K562 (cell line): ENCODE data around the gene LUC7L3. TPM values are rescaled to one million over a fixed set of nuclear protein-coding genes. Genes with fewer than 3 reads are reported as not detected.

ENCODE experiments used
- ATAC-seq: fragments of 200-7000 bp; cut with Tn5 transposase; 3 replicates; pipeline ENCODE4 v1.9.1; 2020; ENCODE audit warnings: moderate library complexity
- BruUV-seq: library from RNA; stranded (reverse); fragments of 400-500 nt; replicated peaks from 2 replicates; lab custom pipeline; 2021; lab: Mats Ljungman, UMichigan
- CTCF ChIA-PET: fragments of 300-600 bp; formaldehyde crosslinking; extraction: SDS; loops from one replicate; lab custom pipeline; 2021; ENCODE audit warnings: low intra/inter-chr PET ratio; lab: Yijun Ruan, JAX
- POLR2A ChIA-PET: fragments of 300-600, 350-650 bp; sonication (Branson Sonifier 250); formaldehyde crosslinking; extraction: SDS; loops from one replicate; lab custom pipeline; 2021; ENCODE audit warnings: antibody characterized with exemption, inconsistent platforms; lab: Yijun Ruan, JAX
- DNase-seq, 4 experiments: peaks; one replicate each; pipeline versions ENCODE4 v3.0.0 to v3.0.0-alpha.2; 2011 to 2018; ENCODE audit warnings: low spot score in 3 of 4, mixed read lengths in 3 of 4; ENCODE audit errors: extremely low read depth in 1 of 4
- FAIRE-seq: peaks from 2 replicates; lab custom pipeline; 2011; peaks lifted over from hg19 to GRCh38; lab: Jason Lieb, UNC
- H2AFZ ChIP-seq: 2 replicates; pipeline ENCODE4 v1.6.0; 2011; ENCODE audit warnings: low read depth, low read length, control low read depth, inconsistent platforms
- H3K27ac ChIP-seq: fragments of 200-600 bp; 3 replicates; pipeline ENCODE4 v1.8.0; 2011; ENCODE audit warnings: low read depth, mild to moderate bottlenecking, control low read depth, inconsistent platforms, low read length, moderate library complexity, mixed read lengths; ENCODE audit errors: extremely low read depth
- H3K27me3 ChIP-seq, 2 experiments: fragments of 300-600 bp in 1 of 2; 2 replicates in 1 of 2; 3 replicates in 1 of 2; pipeline versions ENCODE4 v1.6.0 to v1.8.0; 2011; ENCODE audit warnings: inconsistent platforms in 2 of 2, low read length in 2 of 2, mild to moderate bottlenecking in 1 of 2, mixed read lengths in 1 of 2, moderate library complexity in 1 of 2; ENCODE audit not compliant: control insufficient read depth in 2 of 2, insufficient read depth in 2 of 2
- H3K36me3 ChIP-seq: fragments of 300-600 bp; 3 replicates; pipeline ENCODE4 v1.8.0; 2011; ENCODE audit warnings: mild to moderate bottlenecking, low read length, inconsistent platforms; ENCODE audit not compliant: control insufficient read depth, insufficient read depth
- H3K4me1 ChIP-seq, 2 experiments: fragments of 200-600 bp in 1 of 2; replicated peaks in 1 of 2; 2 replicates in 1 of 2; 3 replicates in 1 of 2; pipeline versions ENCODE4 v1.5.1 to v1.8.0; 2011; ENCODE audit warnings: inconsistent platforms in 2 of 2, low read length in 2 of 2, mild to moderate bottlenecking in 1 of 2, mixed read lengths in 1 of 2, moderate library complexity in 1 of 2; ENCODE audit not compliant: control insufficient read depth in 2 of 2, insufficient read depth in 2 of 2
- H3K4me2 ChIP-seq: 2 replicates; pipeline ENCODE4 v1.6.1; 2011; ENCODE audit warnings: low read length, control low read depth, inconsistent platforms, mixed read lengths; ENCODE audit not compliant: insufficient read depth
- H3K4me3 ChIP-seq: fragments of 200-600 bp; sonication (generic), shearing (Covaris generic); 2 replicates; pipeline ENCODE4 v1.5.1; 2016; ENCODE audit warnings: control low read depth, inconsistent platforms
- H3K79me2 ChIP-seq: fragments of 200-600 bp; 3 replicates; pipeline ENCODE4 v1.8.0; 2011; ENCODE audit warnings: low read length, inconsistent platforms; ENCODE audit not compliant: control insufficient read depth, insufficient read depth
- H3K9ac ChIP-seq, 2 experiments: 2 replicates each; pipeline versions ENCODE4 v1.6.0 to v1.6.1; 2011; ENCODE audit warnings: low read depth in 2 of 2, low read length in 2 of 2, control low read depth in 1 of 2, inconsistent platforms in 1 of 2, mild to moderate bottlenecking in 1 of 2, mixed read lengths in 1 of 2; ENCODE audit not compliant: insufficient read depth in 1 of 2
- H3K9me1 ChIP-seq: one replicate; pipeline ENCODE4 v1.6.0; 2011; ENCODE audit warnings: inconsistent platforms, mild to moderate bottlenecking, low read length, moderate library complexity; ENCODE audit not compliant: control insufficient read depth, insufficient read depth
- H3K9me3 ChIP-seq: replicated peaks from 2 replicates; pipeline ENCODE4 v1.5.1; 2011; ENCODE audit warnings: low read depth, low read length, inconsistent platforms; ENCODE audit not compliant: control insufficient read depth, insufficient read depth
- H4K20me1 ChIP-seq: replicated peaks from 2 replicates; pipeline ENCODE4 v1.6.1; 2011; ENCODE audit warnings: low read length, inconsistent platforms, mixed read lengths; ENCODE audit not compliant: control insufficient read depth, insufficient read depth
- ARID1B ChIP-seq: fragments of 450-650 bp; IDR thresholded peaks from 2 replicates; pipeline ENCODE4 v1.6.1; 2016; ENCODE audit warnings: antibody characterized with exemption, mild to moderate bottlenecking, inconsistent platforms
- ARID2 ChIP-seq: fragments of 450-650 bp; IDR thresholded peaks from 2 replicates; pipeline ENCODE4 v1.6.1; 2017; ENCODE audit warnings: antibody characterized with exemption, mild to moderate bottlenecking
- ARID3A ChIP-seq: IDR thresholded peaks from 2 replicates; pipeline ENCODE4 v1.6.1; 2012; ENCODE audit warnings: low read depth, low read length, improper control_type of control experiment, borderline replicate concordance
- CBFA2T3 ChIP-seq: fragments of 450-650 bp; IDR thresholded peaks from 2 replicates; pipeline ENCODE4 v1.6.1; 2017
- HDAC8 ChIP-seq: fragments of 450-650 bp; IDR thresholded peaks from 2 replicates; pipeline ENCODE4 v1.6.1; 2016; ENCODE audit warnings: mild to moderate bottlenecking, missing genetic modification characterization, moderate library complexity, missing compliant biosample characterization
- KDM1A ChIP-seq, 2 experiments: fragments of 450-650 bp; IDR thresholded peaks; 2 replicates each; pipeline ENCODE4 v1.6.1; 2016; ENCODE audit warnings: mild to moderate bottlenecking in 2 of 2
- MEIS2 ChIP-seq: fragments of 450-650 bp; IDR thresholded peaks from 2 replicates; pipeline ENCODE4 v1.6.1; 2014; ENCODE audit warnings: mild to moderate bottlenecking; ENCODE audit not compliant: partially characterized antibody
- PBX2 ChIP-seq, 2 experiments: IDR thresholded peaks in 1 of 2; conservative IDR thresholded peaks in 1 of 2; 2 replicates each; pipeline ENCODE4 v1.6.1; 2016; ENCODE audit warnings: low read depth in 2 of 2, mild to moderate bottlenecking in 1 of 2, missing compliant biosample characterization in 1 of 2, missing genetic modification characterization in 1 of 2, moderate library complexity in 1 of 2
- PRMT5 ChIP-seq: sonication (generic); formaldehyde crosslinking; IDR thresholded peaks from 2 replicates; pipeline ENCODE4 v1.5.0; 2020; ENCODE audit warnings: missing genetic modification reagents
- PRPF4 ChIP-seq: fragments of 200-400 bp; formaldehyde crosslinking; IDR thresholded peaks from one replicate; pipeline ENCODE4 v1.6.1; 2017; ENCODE audit warnings: low read length, low read depth, mild to moderate bottlenecking; ENCODE audit not compliant: insufficient read depth, poor library complexity, severe bottlenecking
- TAL1 ChIP-seq: fragments of 450-650 bp; IDR thresholded peaks from 2 replicates; pipeline ENCODE4 v1.6.1; 2016; ENCODE audit warnings: mild to moderate bottlenecking
- TCF3 ChIP-seq: sonication (generic); formaldehyde crosslinking; IDR thresholded peaks from 2 replicates; pipeline ENCODE4 v1.4.0; 2020; ENCODE audit warnings: mild to moderate bottlenecking, missing genetic modification reagents
- ZNF197 ChIP-seq: fragments of 200-800 bp; sonication (Bioruptor generic); IDR thresholded peaks from 2 replicates; pipeline ENCODE4 v1.6.1; 2016; ENCODE audit warnings: low read depth, missing genetic modification characterization, missing compliant biosample characterization
- WGBS: fragments of 100-300 bp; shearing (Covaris generic); methylation state at CpG from one replicate; pipeline ENCODE4 v1.1.6; 2016; ENCODE audit warnings: low coverage, mixed read lengths; ENCODE audit not compliant: insufficient coverage; ENCODE audit errors: missing lambda C conversion rate; 5-methylcytosine and 5-hydroxymethylcytosine counted together
- in situ Hi-C: fragments of 300-500 bp; cut with MboI; formaldehyde crosslinking; loops from 4 replicates; pipeline ENCODE4 v1.15.0; 2018; ENCODE audit warnings: inconsistent platforms, mixed read lengths
- intact Hi-C: fragments of 100-400 bp; cut with micrococcal nuclease; formaldehyde crosslinking; loops from 2 replicates; pipeline ENCODE4 v1.14.2; 2022
- polyA plus RNA-seq, 8 experiments: library from polyadenylated mRNA; depleted of rRNA in 4 of 8; stranded (reverse) in 5 of 8; unstranded in 3 of 8; fragments of >200 nt; fragmentation: Nextera tagmentation in 2 of 8; fragmentation: Illumina TruSeq in 1 of 8; extraction: Ambion mirVana in 2 of 8; extraction: Trizol in 1 of 8; gene quantifications; 2 replicates each; pipeline versions ENCODE4 v1.2.1 to v1.2.3, GENCODE V29; 2011 to 2014; ENCODE audit warnings: inconsistent platforms in 1 of 8, missing spikeins in 1 of 8
- total RNA-seq, 7 experiments: library from RNA; depleted of rRNA in 6 of 7; stranded (reverse); fragments of >200 nt in 6 of 7; fragmentation: Illumina TruSeq in 2 of 7; extraction: Trizol in 2 of 7; gene quantifications; 2 replicates each; pipeline versions ENCODE4 v1.2.1 to v1.2.3, GENCODE V29; 2011 to 2021; ENCODE audit warnings: low replicate concordance in 1 of 7
- TF ChIP-seq, protein P1 (sequence below), 3 experiments: fragments of 200-800 bp in 1 of 3; sonication (Bioruptor generic) in 1 of 3; sonication (generic) in 1 of 3; formaldehyde crosslinking in 1 of 3; IDR thresholded peaks; 2 replicates each; pipeline versions ENCODE4 v1.6.1 to v1.8.0; 2016 to 2022; ENCODE audit warnings: mild to moderate bottlenecking in 2 of 3, missing compliant biosample characterization in 2 of 3, missing genetic modification characterization in 2 of 3, missing genetic modification reagents in 1 of 3
- TF ChIP-seq, protein P2 (sequence below): fragments of 450-650 bp; IDR thresholded peaks from one replicate; pipeline ENCODE4 v1.6.1; 2018; ENCODE audit warnings: mild to moderate bottlenecking, moderate library complexity; ENCODE audit not compliant: partially characterized antibody

LUC7L3 gene
- total and polyA plus RNA-seq, 9 of the 15 experiments (the other 6 are each of a cell fraction or from before 2014, with no cell fraction given), result 80.8 to 284 (median 127) TPM

DNA sequence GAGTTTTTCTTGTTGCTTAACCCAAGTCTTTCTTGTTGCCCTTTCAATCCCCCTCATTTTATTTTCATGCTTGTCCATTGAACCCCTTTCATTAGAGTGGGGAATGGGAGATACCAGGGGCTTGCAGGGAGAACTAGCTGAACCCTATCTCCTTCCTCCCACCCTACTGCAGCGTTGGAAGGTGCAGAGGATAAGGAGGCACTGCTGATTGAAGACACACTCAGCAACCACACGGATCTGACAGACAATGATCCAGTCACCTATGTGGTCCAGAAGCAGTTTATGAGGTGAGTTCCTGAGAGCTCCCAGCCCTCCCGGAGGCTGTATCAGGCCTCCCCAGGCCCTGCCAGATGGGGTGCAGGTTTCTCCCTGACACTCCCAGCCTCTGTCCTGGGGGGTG, 44.2 kb upstream of the LUC7L3 start:
- no peak overlapping the region for H2AFZ ChIP-seq
- H4K20me1 ChIP-seq, result no peaks in the 10 kb centered on the region
- FAIRE-seq (peak; percentile 59), DNase-seq (no peak), ATAC-seq (peak; percentile 48)
- no TSS peak for BruUV-seq
- H3K4me3 ChIP-seq, result no peak overlapping the region
- no peaks in the 10 kb centered on the region for H3K9me3 ChIP-seq
- ChIA-PET POLR2A (interaction anchor here (0.6 to 1.0 kb wide), 3 partner anchors 10 to 217 kb away, joined by 3 read pairs; no protein-coding TSS in a partner anchor), CTCF (no interaction called here)
- WGBS, result 6% methylated on average over 3 of the region's 3 CpGs
- H3K9me1 ChIP-seq, result no peaks in the 10 kb centered on the region
- no peaks in the 10 kb centered on the region for H3K79me2 ChIP-seq
- in situ Hi-C loops (loop anchor here (5.0 kb wide), 1 partner anchor 188 kb away; no protein-coding TSS in a partner anchor), intact Hi-C loops (no loop called here)
- H3K27me3 ChIP-seq, result peaks cover 5 to 56% of the 10 kb centered on the region in 2 experiments; a peak in 3 of 5 replicates
- H3K9ac ChIP-seq, result peak overlapping the region in 1 of 2 experiments; percentile 58; a peak in 1 of 4 replicates
- H3K36me3 ChIP-seq, result no peaks in the 10 kb centered on the region
- no peak overlapping the region for H3K4me2 ChIP-seq
- H3K4me1 ChIP-seq, result peaks cover 0 to 16% of the 10 kb centered on the region in 2 experiments; a peak in 3 of 5 replicates
- H3K27ac ChIP-seq, result no peak overlapping the region
- TF ChIP-seq HDAC8 (tag), result no peak
- peak; percentile 87 for TF ChIP-seq TCF3 (CRISPR knock-in tag)
- TF ChIP-seq CBFA2T3, result peak; percentile 63; the same call in 1 of the 2 replicates
- TF ChIP-seq PRMT5, result no peak
- TF ChIP-seq, protein P1, sequence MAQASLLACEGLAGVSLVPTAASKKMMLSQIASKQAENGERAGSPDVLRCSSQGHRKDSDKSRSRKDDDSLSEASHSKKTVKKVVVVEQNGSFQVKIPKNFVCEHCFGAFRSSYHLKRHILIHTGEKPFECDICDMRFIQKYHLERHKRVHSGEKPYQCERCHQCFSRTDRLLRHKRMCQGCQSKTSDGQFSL (CRISPR knock-in tag; IDR thresholded peaks at IDR 0.05), result no peak
- TF ChIP-seq, protein P1 (tag; IDR thresholded peaks at IDR 0.05), result no peak
- no peak for TF ChIP-seq ZNF197
- no peak for TF ChIP-seq ARID3A
- TF ChIP-seq KDM1A (IDR thresholded peaks at IDR 0.05), result no peak
- TF ChIP-seq, protein P2, sequence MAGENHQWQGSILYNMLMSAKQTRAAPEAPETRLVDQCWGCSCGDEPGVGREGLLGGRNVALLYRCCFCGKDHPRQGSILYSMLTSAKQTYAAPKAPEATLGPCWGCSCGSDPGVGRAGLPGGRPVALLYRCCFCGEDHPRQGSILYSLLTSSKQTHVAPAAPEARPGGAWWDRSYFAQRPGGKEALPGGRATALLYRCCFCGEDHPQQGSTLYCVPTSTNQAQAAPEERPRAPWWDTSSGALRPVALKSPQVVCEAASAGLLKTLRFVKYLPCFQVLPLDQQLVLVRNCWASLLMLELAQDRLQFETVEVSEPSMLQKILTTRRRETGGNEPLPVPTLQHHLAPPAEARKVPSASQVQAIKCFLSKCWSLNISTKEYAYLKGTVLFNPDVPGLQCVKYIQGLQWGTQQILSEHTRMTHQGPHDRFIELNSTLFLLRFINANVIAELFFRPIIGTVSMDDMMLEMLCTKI, result no peak
- TF ChIP-seq MEIS2, result peak; percentile 27
- TF ChIP-seq ARID1B, result peak; percentile 42; the same call in 1 of the 2 replicates
- TF ChIP-seq PBX2 (CRISPR knock-in tag; IDR thresholded peaks at IDR 0.05; ENCODE audit: low read depth), result no peak
- TF ChIP-seq PBX2 (tag; conservative IDR thresholded peaks at IDR 0.05; ENCODE audit: low read depth), result no peak
- TF ChIP-seq ARID2, result no peak
- TF ChIP-seq PRPF4, result no peak
- TF ChIP-seq TAL1, result peak; percentile 47; the same call in 1 of the 2 replicates
